Neural cell (in vitro differentiated cells): ENCODE measurements around the gene ABHD17C. TPM values are rescaled to one million over a fixed set of nuclear protein-coding genes. Genes with fewer than 3 reads are reported as not detected.

ENCODE experiments used
- H2AFZ ChIP-seq: fragments of 200-600, 300-800 bp; sonication (generic), shearing (Covaris generic); 2 replicates; pipeline ENCODE4 v1.6.0; 2014; ENCODE audit warnings: low read depth, mild to moderate bottlenecking, antibody characterized with exemption, low read length, moderate library complexity
- H3F3A ChIP-seq: fragments of 200-600 bp; shearing (Covaris generic); 2 replicates; pipeline ENCODE4 v1.6.1; 2016; ENCODE audit warnings: mild to moderate bottlenecking, moderate library complexity, mixed read lengths, antibody characterized with exemption, low read length; ENCODE audit not compliant: insufficient read depth, poor library complexity, severe bottlenecking
- H3K27ac ChIP-seq: fragments of 200-600, 300-800 bp; sonication (generic), shearing (Covaris generic); 2 replicates; pipeline ENCODE4 v1.5.1; 2014; ENCODE audit warnings: mild to moderate bottlenecking, low read length, moderate library complexity
- H3K27me3 ChIP-seq: fragments of 300-800, 200-600 bp; sonication (generic), shearing (Covaris generic); 2 replicates; pipeline ENCODE4 v1.6.0; 2014; ENCODE audit warnings: mild to moderate bottlenecking, low read depth, low read length, moderate library complexity; ENCODE audit not compliant: insufficient read depth
- H3K36me3 ChIP-seq: fragments of 300-800, 200-600 bp; sonication (generic), shearing (Covaris generic); 2 replicates; pipeline ENCODE4 v1.5.1; 2014; ENCODE audit warnings: mild to moderate bottlenecking, antibody characterized with exemption, low read length, moderate library complexity; ENCODE audit not compliant: insufficient read depth
- H3K4me2 ChIP-seq: fragments of 300-800, 200-600 bp; sonication (generic), shearing (Covaris generic); 2 replicates; pipeline ENCODE4 v1.6.0; 2014; ENCODE audit warnings: mild to moderate bottlenecking, low read length
- H3K4me3 ChIP-seq: fragments of 300-800, 200-600 bp; sonication (generic), shearing (Covaris generic); 2 replicates; pipeline ENCODE4 v1.5.1; 2014; ENCODE audit warnings: mild to moderate bottlenecking, low read length, moderate library complexity
- H3K79me2 ChIP-seq: fragments of 200-600 bp; shearing (Covaris generic); replicated peaks from 2 replicates; pipeline ENCODE4 v1.6.0; 2014; ENCODE audit warnings: mild to moderate bottlenecking, low read length, moderate library complexity; ENCODE audit not compliant: insufficient read depth
- H3K9ac ChIP-seq: fragments of 300-800, 200-600 bp; sonication (generic), shearing (Covaris generic); 2 replicates; pipeline ENCODE4 v1.6.1; 2016; ENCODE audit warnings: mild to moderate bottlenecking, low read length, mixed read lengths
- H3K9me2 ChIP-seq: fragments of 200-600 bp; shearing (Covaris generic); 2 replicates; pipeline ENCODE4 v1.6.1; 2016; ENCODE audit warnings: mild to moderate bottlenecking, low read length, mixed read lengths; ENCODE audit not compliant: insufficient read depth
- H3K9me3 ChIP-seq: fragments of 200-600, 300-800 bp; sonication (generic), shearing (Covaris generic); 2 replicates; pipeline ENCODE4 v1.6.1; 2016; ENCODE audit warnings: mild to moderate bottlenecking, mixed run types, low read length, moderate library complexity, mixed read lengths
- H4K20me1 ChIP-seq: fragments of 200-600 bp; shearing (Covaris generic); 2 replicates; pipeline ENCODE4 v1.6.1; 2016; ENCODE audit warnings: mild to moderate bottlenecking, mixed run types; ENCODE audit not compliant: insufficient read depth
- EP300 ChIP-seq: fragments of 450-650 bp; conservative IDR thresholded peaks from 2 replicates; pipeline ENCODE4 v1.6.1; 2014; ENCODE audit warnings: antibody characterized with exemption, mild to moderate bottlenecking, moderate library complexity; ENCODE audit not compliant: poor library complexity, severe bottlenecking
- EZH2 ChIP-seq: fragments of 200-600, 300-800 bp; shearing (Covaris generic), sonication (generic); IDR thresholded peaks from 2 replicates; pipeline ENCODE4 v1.6.1; 2014; ENCODE audit warnings: antibody characterized with exemption, low read length, borderline replicate concordance, mild to moderate bottlenecking; ENCODE audit not compliant: insufficient read depth, poor library complexity, severe bottlenecking
- MXI1 ChIP-seq: fragments of 450-650 bp; conservative IDR thresholded peaks from 2 replicates; pipeline ENCODE4 v1.6.1; 2014; ENCODE audit warnings: antibody characterized with exemption, mild to moderate bottlenecking; ENCODE audit not compliant: poor library complexity, severe bottlenecking
- POLR2AphosphoS5 ChIP-seq: IDR thresholded peaks from 2 replicates; pipeline ENCODE4 v1.6.1; 2012
- RAD21 ChIP-seq: fragments of 450-650 bp; conservative IDR thresholded peaks from 2 replicates; pipeline ENCODE4 v1.6.1; 2014; ENCODE audit warnings: antibody characterized with exemption, mild to moderate bottlenecking, moderate library complexity
- SMC3 ChIP-seq: fragments of 450-650 bp; conservative IDR thresholded peaks from 2 replicates; pipeline ENCODE4 v1.6.1; 2014; ENCODE audit warnings: antibody characterized with exemption, mild to moderate bottlenecking, moderate library complexity; ENCODE audit not compliant: poor library complexity
- TAF1 ChIP-seq: IDR thresholded peaks from 2 replicates; pipeline ENCODE4 v1.6.1; 2012; ENCODE audit warnings: low read depth
- polyA plus RNA-seq: library from polyadenylated mRNA; depleted of rRNA; stranded (reverse); fragments of >200 nt; gene quantifications from 2 replicates; pipeline ENCODE4 v1.2.3, GENCODE V29; 2014
- TF ChIP-seq, protein P1 (sequence below): fragments of 450-650 bp; IDR thresholded peaks from 2 replicates; pipeline ENCODE4 v1.5.1; 2014; ENCODE audit warnings: antibody characterized with exemption, mild to moderate bottlenecking, moderate library complexity; ENCODE audit not compliant: poor library complexity, severe bottlenecking
- TF ChIP-seq, protein P2 (sequence below): IDR thresholded peaks from 2 replicates; pipeline ENCODE4 v1.6.1; 2012; ENCODE audit warnings: borderline replicate concordance

ABHD17C gene
- polyA plus RNA-seq, 1 donor from 2014 or later, result 18.3 TPM

DNA sequence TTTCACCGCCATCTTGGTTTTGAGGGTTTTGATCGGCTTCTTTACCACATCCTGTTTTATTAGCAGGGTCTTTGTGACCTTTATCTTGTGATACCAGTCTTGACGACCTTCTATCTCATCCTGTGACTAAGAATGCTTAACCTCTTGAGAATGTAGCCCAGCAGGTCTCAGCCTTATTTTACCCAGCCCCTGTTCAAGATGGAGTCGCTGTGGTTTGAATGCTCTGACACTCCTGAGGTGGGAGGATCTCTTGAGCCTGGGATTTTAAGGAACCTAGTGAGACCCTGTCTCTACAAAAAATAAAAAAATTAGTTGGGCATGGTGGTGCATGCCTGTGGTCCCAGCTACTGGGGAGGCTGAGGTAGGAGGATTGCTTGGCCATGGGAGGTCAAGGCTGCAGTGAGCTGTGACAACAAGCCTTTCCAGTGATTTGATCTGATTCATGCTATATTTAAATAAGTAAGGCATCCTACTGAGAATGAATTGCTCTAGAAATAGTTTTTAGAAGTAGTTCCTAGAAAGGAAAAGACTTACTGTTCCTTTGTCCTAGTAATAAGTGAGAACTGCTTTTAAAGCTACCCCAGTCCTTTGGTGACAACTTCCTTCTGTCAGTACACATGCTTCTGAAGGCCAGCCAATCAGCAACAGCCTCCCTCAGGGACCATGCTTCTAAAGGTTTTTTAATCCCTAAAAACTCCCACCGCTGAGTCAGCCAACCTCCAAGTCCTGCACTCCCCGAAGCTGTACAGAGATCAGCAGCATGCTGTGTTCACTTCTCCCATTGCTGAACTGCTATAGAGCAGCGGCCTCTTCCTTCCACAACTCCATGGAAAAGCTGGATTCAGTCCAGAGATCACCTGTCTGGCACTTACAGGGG, 75.0 kb downstream of the ABHD17C start:
- TF ChIP-seq EZH2 (no peak), SMC3 (no peak), TAF1 (no peak), RAD21 (no peak), EP300 (no peak), POLR2AphosphoS5 (no peak)
- TF ChIP-seq, protein P1, sequence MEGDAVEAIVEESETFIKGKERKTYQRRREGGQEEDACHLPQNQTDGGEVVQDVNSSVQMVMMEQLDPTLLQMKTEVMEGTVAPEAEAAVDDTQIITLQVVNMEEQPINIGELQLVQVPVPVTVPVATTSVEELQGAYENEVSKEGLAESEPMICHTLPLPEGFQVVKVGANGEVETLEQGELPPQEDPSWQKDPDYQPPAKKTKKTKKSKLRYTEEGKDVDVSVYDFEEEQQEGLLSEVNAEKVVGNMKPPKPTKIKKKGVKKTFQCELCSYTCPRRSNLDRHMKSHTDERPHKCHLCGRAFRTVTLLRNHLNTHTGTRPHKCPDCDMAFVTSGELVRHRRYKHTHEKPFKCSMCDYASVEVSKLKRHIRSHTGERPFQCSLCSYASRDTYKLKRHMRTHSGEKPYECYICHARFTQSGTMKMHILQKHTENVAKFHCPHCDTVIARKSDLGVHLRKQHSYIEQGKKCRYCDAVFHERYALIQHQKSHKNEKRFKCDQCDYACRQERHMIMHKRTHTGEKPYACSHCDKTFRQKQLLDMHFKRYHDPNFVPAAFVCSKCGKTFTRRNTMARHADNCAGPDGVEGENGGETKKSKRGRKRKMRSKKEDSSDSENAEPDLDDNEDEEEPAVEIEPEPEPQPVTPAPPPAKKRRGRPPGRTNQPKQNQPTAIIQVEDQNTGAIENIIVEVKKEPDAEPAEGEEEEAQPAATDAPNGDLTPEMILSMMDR, result no peak
- TF ChIP-seq, protein P2, sequence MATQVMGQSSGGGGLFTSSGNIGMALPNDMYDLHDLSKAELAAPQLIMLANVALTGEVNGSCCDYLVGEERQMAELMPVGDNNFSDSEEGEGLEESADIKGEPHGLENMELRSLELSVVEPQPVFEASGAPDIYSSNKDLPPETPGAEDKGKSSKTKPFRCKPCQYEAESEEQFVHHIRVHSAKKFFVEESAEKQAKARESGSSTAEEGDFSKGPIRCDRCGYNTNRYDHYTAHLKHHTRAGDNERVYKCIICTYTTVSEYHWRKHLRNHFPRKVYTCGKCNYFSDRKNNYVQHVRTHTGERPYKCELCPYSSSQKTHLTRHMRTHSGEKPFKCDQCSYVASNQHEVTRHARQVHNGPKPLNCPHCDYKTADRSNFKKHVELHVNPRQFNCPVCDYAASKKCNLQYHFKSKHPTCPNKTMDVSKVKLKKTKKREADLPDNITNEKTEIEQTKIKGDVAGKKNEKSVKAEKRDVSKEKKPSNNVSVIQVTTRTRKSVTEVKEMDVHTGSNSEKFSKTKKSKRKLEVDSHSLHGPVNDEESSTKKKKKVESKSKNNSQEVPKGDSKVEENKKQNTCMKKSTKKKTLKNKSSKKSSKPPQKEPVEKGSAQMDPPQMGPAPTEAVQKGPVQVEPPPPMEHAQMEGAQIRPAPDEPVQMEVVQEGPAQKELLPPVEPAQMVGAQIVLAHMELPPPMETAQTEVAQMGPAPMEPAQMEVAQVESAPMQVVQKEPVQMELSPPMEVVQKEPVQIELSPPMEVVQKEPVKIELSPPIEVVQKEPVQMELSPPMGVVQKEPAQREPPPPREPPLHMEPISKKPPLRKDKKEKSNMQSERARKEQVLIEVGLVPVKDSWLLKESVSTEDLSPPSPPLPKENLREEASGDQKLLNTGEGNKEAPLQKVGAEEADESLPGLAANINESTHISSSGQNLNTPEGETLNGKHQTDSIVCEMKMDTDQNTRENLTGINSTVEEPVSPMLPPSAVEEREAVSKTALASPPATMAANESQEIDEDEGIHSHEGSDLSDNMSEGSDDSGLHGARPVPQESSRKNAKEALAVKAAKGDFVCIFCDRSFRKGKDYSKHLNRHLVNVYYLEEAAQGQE, result no peak

DNA sequence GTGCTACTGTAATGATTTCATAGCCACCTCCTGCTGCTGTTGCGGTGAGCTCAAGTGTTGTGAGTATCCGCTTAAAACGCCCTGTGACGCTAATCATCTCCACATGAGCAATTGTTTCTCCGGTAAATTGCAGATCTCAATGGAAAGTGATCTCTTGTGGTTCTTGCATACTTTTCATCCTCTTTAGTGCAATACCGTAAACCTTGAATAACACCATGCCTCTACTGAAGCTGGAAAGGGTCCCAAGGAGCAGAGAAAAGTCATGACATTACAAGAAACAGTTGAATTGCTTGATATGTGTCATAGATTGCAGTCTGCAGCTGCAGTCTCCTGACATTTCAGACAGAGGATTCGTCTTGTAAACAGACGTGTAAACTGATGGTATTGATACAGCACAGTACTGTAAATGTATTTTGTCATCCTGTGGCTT, 78.0 kb downstream of the ABHD17C start:
- Histone ChIP-seq H3F3A (no peaks in the 10 kb centered on the region), H3K27ac (peak overlapping the region; percentile 25), H4K20me1 (no peaks in the 10 kb centered on the region), H3K27me3 (peaks cover 4% of the 10 kb centered on the region), H3K9me2 (no peaks in the 10 kb centered on the region), H3K4me2 (peak overlapping the region; percentile 31), H3K4me3 (peak overlapping the region; percentile 46), H3K79me2 (no peaks in the 10 kb centered on the region), H3K9me3 (no peaks in the 10 kb centered on the region), H3K36me3 (no peaks in the 10 kb centered on the region), H2AFZ (no peak overlapping the region), H3K9ac (no peak overlapping the region)
- TF ChIP-seq EZH2, result no peak
- TF ChIP-seq POLR2AphosphoS5, result peak; percentile 87
- TF ChIP-seq, protein P2, result no peak
- TF ChIP-seq, protein P1, result no peak
- TF ChIP-seq SMC3, result no peak
- no peak for TF ChIP-seq TAF1
- peak; percentile 82 for TF ChIP-seq EP300
- TF ChIP-seq RAD21, result no peak
- no peak for TF ChIP-seq MXI1

More for the DNA sequence above, 75.0 kb downstream of the ABHD17C start:
- Histone ChIP-seq H3K4me2 (no peak overlapping the region), H3K9me3 (no peaks in the 10 kb centered on the region), H3F3A (no peaks in the 10 kb centered on the region), H3K9me2 (no peaks in the 10 kb centered on the region), H3K36me3 (no peaks in the 10 kb centered on the region), H3K27me3 (no peaks in the 10 kb centered on the region), H3K4me3 (no peak overlapping the region), H3K9ac (no peak overlapping the region), H3K79me2 (no peaks in the 10 kb centered on the region), H3K27ac (no peak overlapping the region), H2AFZ (no peak overlapping the region), H4K20me1 (no peaks in the 10 kb centered on the region)
